H1 (cell line): ENCODE data around the gene RBM4. TPM values are rescaled to one million over a fixed set of nuclear protein-coding genes. Genes with fewer than 3 reads are reported as not detected.

Experiments used
- CTCF ChIA-PET: fragments of 300-600 bp; sonication (Branson Sonifier 250); formaldehyde crosslinking; loops from one replicate; lab custom pipeline; 2021; ENCODE audit not compliant: partially characterized antibody; lab: Charles Lee
- POLR2A ChIA-PET: fragments of 300-600 bp; sonication (Branson Sonifier 250); formaldehyde crosslinking; loops from one replicate; lab custom pipeline; 2021; ENCODE audit warnings: inconsistent platforms; ENCODE audit not compliant: partially characterized antibody; lab: Charles Lee
- DNase-seq, 2 experiments: peaks; one replicate each; pipeline versions ENCODE4 v3.0.0 to v3.0.0-alpha.2; 2010 to 2022; ENCODE audit warnings: low spot score in 2 of 2, low read depth in 1 of 2, mixed read lengths in 1 of 2
- FAIRE-seq: peaks from 2 replicates; lab custom pipeline; 2011; peaks lifted over from hg19 to GRCh38; lab: Jason Lieb, UNC
- H2AFZ ChIP-seq: 2 replicates; pipeline ENCODE4 v1.8.1; 2012; ENCODE audit warnings: low read length, inconsistent platforms
- H2AK5ac ChIP-seq: 2 replicates; pipeline ENCODE4 v1.6.1; 2013; ENCODE audit warnings: low read depth, low read length
- H2BK120ac ChIP-seq: replicated peaks from 2 replicates; pipeline ENCODE3; 2013; ENCODE audit warnings: low read depth, low read length, inconsistent platforms
- H2BK12ac ChIP-seq: 2 replicates; pipeline ENCODE4 v1.6.1; 2013; ENCODE audit warnings: low read depth, low read length
- H2BK15ac ChIP-seq: 2 replicates; pipeline ENCODE4 v1.6.1; 2013; ENCODE audit warnings: low read length
- H2BK20ac ChIP-seq: 2 replicates; pipeline ENCODE4 v1.6.1; 2013; ENCODE audit warnings: low read length
- H2BK5ac ChIP-seq: 2 replicates; pipeline ENCODE4 v1.6.1; 2013; ENCODE audit warnings: low read depth, low read length
- H3K14ac ChIP-seq: 2 replicates; pipeline ENCODE4 v1.6.1; 2013; ENCODE audit warnings: inconsistent platforms; ENCODE audit not compliant: insufficient read length
- H3K18ac ChIP-seq: 2 replicates; pipeline ENCODE4 v1.6.1; 2013; ENCODE audit warnings: low read length; ENCODE audit errors: extremely low read depth
- H3K23ac ChIP-seq: 2 replicates; pipeline ENCODE4 v1.6.1; 2013; ENCODE audit warnings: inconsistent platforms; ENCODE audit not compliant: insufficient read length
- H3K23me2 ChIP-seq: 2 replicates; pipeline ENCODE4 v1.6.1; 2013; ENCODE audit warnings: low read depth, low read length
- H3K27ac ChIP-seq: 2 replicates; pipeline ENCODE4 v1.6.1; 2011; ENCODE audit warnings: low read depth, low read length, inconsistent platforms
- H3K27me3 ChIP-seq, 4 experiments: replicated peaks in 1 of 4; 1 replicate in 1 of 4; 2 replicates in 3 of 4; pipeline versions ENCODE4 v1.6.1 to v1.8.1; 2011 to 2013; ENCODE audit warnings: low read length in 3 of 4, mild to moderate bottlenecking in 3 of 4, inconsistent platforms in 2 of 4, mixed read lengths in 2 of 4, moderate library complexity in 1 of 4; ENCODE audit not compliant: control insufficient read depth in 3 of 4, insufficient read depth in 3 of 4; ENCODE audit errors: extremely low read depth in 1 of 4
- H3K36me3 ChIP-seq, 4 experiments: 2 replicates each; pipeline versions ENCODE4 v1.6.1 to v1.8.1; 2011 to 2013; ENCODE audit warnings: mild to moderate bottlenecking in 4 of 4, low read length in 3 of 4, moderate library complexity in 2 of 4, control low read depth in 1 of 4, inconsistent platforms in 1 of 4; ENCODE audit not compliant: insufficient read depth in 4 of 4, control insufficient read depth in 2 of 4
- H3K4ac ChIP-seq: replicated peaks from 2 replicates; pipeline ENCODE3; 2013; ENCODE audit warnings: low read length, low read depth, mixed read lengths, inconsistent platforms; ENCODE audit not compliant: insufficient read length
- H3K4me1 ChIP-seq, 4 experiments: replicated peaks in 1 of 4; 1 replicate in 1 of 4; 2 replicates in 3 of 4; pipeline versions ENCODE4 v1.6.1 to v1.8.1; 2011 to 2013; ENCODE audit warnings: low read length in 3 of 4, inconsistent platforms in 2 of 4, mixed read lengths in 1 of 4; ENCODE audit not compliant: insufficient read depth in 4 of 4, control insufficient read depth in 3 of 4
- H3K4me2 ChIP-seq, 2 experiments: 2 replicates each; pipeline versions ENCODE4 v1.6.1 to v1.8.1; 2011 to 2013; ENCODE audit warnings: low read depth in 2 of 2, low read length in 2 of 2, control low read depth in 1 of 2, inconsistent platforms in 1 of 2, mild to moderate bottlenecking in 1 of 2; ENCODE audit not compliant: insufficient read depth in 1 of 2
- H3K4me3 ChIP-seq, 4 experiments: fragments of 200-600, 300-600 bp in 1 of 4; sonication (generic), shearing (Covaris generic), sonication (Bioruptor Twin) in 1 of 4; 2 replicates each; pipeline versions ENCODE4 v1.5.1 to v1.8.1; 2011 to 2016; ENCODE audit warnings: low read length in 4 of 4, low read depth in 3 of 4, control low read depth in 2 of 4, inconsistent platforms in 2 of 4, mild to moderate bottlenecking in 2 of 4, mixed read lengths in 1 of 4, moderate library complexity in 1 of 4; ENCODE audit not compliant: insufficient read depth in 2 of 4; ENCODE audit errors: extremely low read depth in 1 of 4
- H3K56ac ChIP-seq: replicated peaks from 2 replicates; pipeline ENCODE3; 2013; ENCODE audit warnings: low read depth, mild to moderate bottlenecking, mixed read lengths, low read length, inconsistent platforms; ENCODE audit not compliant: insufficient read length
- H3K79me1 ChIP-seq: 2 replicates; pipeline ENCODE4 v1.6.1; 2013; ENCODE audit warnings: low read depth, low read length, control low read depth
- H3K79me2 ChIP-seq, 2 experiments: 2 replicates each; pipeline versions ENCODE4 v1.6.1 to v1.8.1; 2012 to 2013; ENCODE audit warnings: low read length in 2 of 2, mild to moderate bottlenecking in 2 of 2, inconsistent platforms in 1 of 2; ENCODE audit not compliant: insufficient read depth in 2 of 2, control insufficient read depth in 1 of 2
- H3K9ac ChIP-seq, 4 experiments: replicated peaks in 1 of 4; 1 replicate in 1 of 4; 2 replicates in 3 of 4; pipeline versions ENCODE4 v1.6.1 to v1.8.1; 2011 to 2013; ENCODE audit warnings: low read depth in 3 of 4, low read length in 3 of 4, control low read depth in 2 of 4, mild to moderate bottlenecking in 2 of 4, moderate library complexity in 2 of 4, inconsistent platforms in 1 of 4; ENCODE audit errors: extremely low read depth in 1 of 4
- H3K9me3 ChIP-seq, 2 experiments: 2 replicates each; pipeline versions ENCODE4 v1.6.1 to v1.8.1; 2012 to 2013; ENCODE audit warnings: mild to moderate bottlenecking in 2 of 2, moderate library complexity in 2 of 2, control low read depth in 1 of 2, inconsistent platforms in 1 of 2, low read depth in 1 of 2, low read length in 1 of 2, mixed read lengths in 1 of 2; ENCODE audit not compliant: insufficient read depth in 2 of 2
- H4K20me1 ChIP-seq, 2 experiments: replicated peaks in 1 of 2; 2 replicates each; pipeline versions ENCODE3 to v1.8.1; 2011 to 2013; ENCODE audit warnings: inconsistent platforms in 2 of 2, low read length in 2 of 2, mild to moderate bottlenecking in 1 of 2; ENCODE audit not compliant: insufficient read depth in 2 of 2, control insufficient read depth in 1 of 2
- H4K5ac ChIP-seq: 2 replicates; pipeline ENCODE4 v1.6.1; 2013; ENCODE audit warnings: low read length, low read depth, mixed read lengths, inconsistent platforms; ENCODE audit not compliant: insufficient read length
- H4K8ac ChIP-seq: 2 replicates; pipeline ENCODE4 v1.8.0; 2013; ENCODE audit warnings: mild to moderate bottlenecking, moderate library complexity, low read length, inconsistent platforms; ENCODE audit not compliant: insufficient read depth; ENCODE audit errors: extremely low read depth
- H4K91ac ChIP-seq: replicated peaks from 2 replicates; pipeline ENCODE3; 2013; ENCODE audit warnings: low read length, mixed read lengths, inconsistent platforms; ENCODE audit not compliant: insufficient read length
- BCL11A ChIP-seq, 2 experiments: IDR thresholded peaks; one replicate each; pipeline ENCODE4 v1.6.1; 2011; ENCODE audit warnings: low read depth in 2 of 2, low read length in 2 of 2, mild to moderate bottlenecking in 2 of 2
- KDM1A ChIP-seq: fragments of 200-600, 300-600 bp; sonication (generic); IDR thresholded peaks from 2 replicates; pipeline ENCODE4 v1.7.1; 2016; ENCODE audit warnings: mild to moderate bottlenecking, low read length, borderline replicate concordance
- SP2 ChIP-seq: IDR thresholded peaks from 2 replicates; pipeline ENCODE4 v1.6.1; 2012; ENCODE audit warnings: mild to moderate bottlenecking, low read length, inconsistent platforms
- SP4 ChIP-seq: IDR thresholded peaks from 2 replicates; pipeline ENCODE4 v1.6.1; 2012; ENCODE audit warnings: low read length, inconsistent platforms
- TAF1 ChIP-seq: IDR thresholded peaks from 2 replicates; pipeline ENCODE4 v1.6.1; 2011; ENCODE audit warnings: mild to moderate bottlenecking, low read depth, low read length
- TBP ChIP-seq: IDR thresholded peaks from 2 replicates; pipeline ENCODE4 v1.6.1; 2011; ENCODE audit warnings: low read depth, low read length, improper control_type of control experiment
- TEAD4 ChIP-seq: IDR thresholded peaks from 2 replicates; pipeline ENCODE4 v1.6.1; 2012; ENCODE audit warnings: low read depth, low read length, inconsistent platforms, mixed read lengths
- WGBS, 2 experiments: shearing (Covaris generic) in 1 of 2; methylation state at CpG; one replicate each; pipeline versions ENCODE4 v1.1.6 to v1.1.7; 2013 to 2015; ENCODE audit warnings: low lambda C conversion rate in 2 of 2, mixed read lengths in 2 of 2, inconsistent platforms in 1 of 2, low coverage in 1 of 2, missing lambda C conversion rate in 1 of 2; ENCODE audit not compliant: insufficient replicate concordance in 2 of 2, insufficient coverage in 1 of 2, insufficient read length in 1 of 2; ENCODE audit errors: extremely low coverage in 1 of 2, missing lambda C conversion rate in 1 of 2; 5-methylcytosine and 5-hydroxymethylcytosine counted together
- polyA plus RNA-seq, 7 experiments: library from polyadenylated mRNA; depleted of rRNA in 3 of 7; stranded (reverse) in 5 of 7; unstranded in 2 of 7; fragments of >200 nt in 5 of 7; fragments of 200-250 nt in 2 of 7; gene quantifications; 1 replicate in 5 of 7; 2 replicates in 1 of 7; 4 replicates in 1 of 7; pipeline versions ENCODE4 v1.2.1 to v1.2.3, GENCODE V29; 2011 to 2013; ENCODE audit warnings: missing spikeins in 2 of 7, mixed read lengths in 2 of 7
- total RNA-seq: library from RNA; stranded (reverse); fragmentation: NEBNext Ultra II Directional; extraction: Animal tissue kit (Norgen Biotek cat#: 25700); gene quantifications from 2 replicates; pipeline ENCODE4 v1.2.1, GENCODE V29; 2021
- TF ChIP-seq, protein P1 (sequence below): IDR thresholded peaks from 2 replicates; pipeline ENCODE4 v1.6.1; 2012; ENCODE audit warnings: inconsistent platforms

The RBM4 gene
- total and polyA plus RNA-seq, 2 of the 8 experiments (the other 6 are each of a cell fraction or from before 2014, with no cell fraction given) = 192 to 330 TPM

DNA sequence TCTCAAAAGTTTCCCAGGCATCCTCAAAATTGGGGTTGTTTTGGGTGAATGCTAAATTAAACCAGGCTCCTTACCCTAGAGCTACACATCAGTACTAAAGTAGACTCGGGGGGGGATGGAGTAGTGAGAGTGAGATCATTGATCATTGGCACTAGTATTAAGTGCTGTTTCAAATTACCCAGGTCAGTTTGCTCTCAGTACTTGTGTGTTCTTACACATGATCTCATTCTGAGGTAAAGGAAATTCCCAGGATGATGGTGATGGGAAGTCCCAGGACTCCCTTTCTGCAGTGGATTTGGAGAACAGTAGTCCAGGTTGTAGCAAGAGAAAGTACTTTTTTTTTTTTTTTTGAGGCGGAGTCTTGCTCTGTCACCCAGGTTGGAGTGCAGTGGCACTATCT is 12.5 kb downstream of the RBM4 start:
- Histone ChIP-seq H4K91ac (no peak overlapping the region), H3K4me3 (no peak overlapping the region), H2BK120ac (no peak overlapping the region), H4K20me1 (peaks cover 9 to 23% of the 10 kb centered on the region in 2 experiments), H4K8ac (no peak overlapping the region), H3K56ac (no peak overlapping the region), H2AK5ac (no peak overlapping the region), H4K5ac (no peak overlapping the region), H3K9me3 (no peaks in the 10 kb centered on the region), H3K18ac (no peak overlapping the region), H3K4ac (no peak overlapping the region), H3K36me3 (peaks cover 17 to 56% (median 32%) of the 10 kb centered on the region in 4 experiments), H3K9ac (no peak overlapping the region), H3K23ac (no peak overlapping the region), H2BK15ac (no peak overlapping the region), H3K79me1 (peaks cover 11% of the 10 kb centered on the region), H2AFZ (no peak overlapping the region), H3K4me2 (no peak overlapping the region), H3K27me3 (no peaks in the 10 kb centered on the region), H2BK12ac (no peak overlapping the region), H3K79me2 (peaks cover 12 to 80% of the 10 kb centered on the region in 2 experiments), H3K23me2 (no peaks in the 10 kb centered on the region), H3K27ac (no peak overlapping the region), H2BK5ac (no peak overlapping the region), H3K14ac (no peak overlapping the region), H3K4me1 (no peaks in the 10 kb centered on the region), H2BK20ac (no peak overlapping the region)
- 97% methylated on average over 2 of the region's 2 CpGs; no CpG with 5 or more reads in 1 of the 2 experiments for WGBS, 2 experiments
- ChIA-PET POLR2A (interaction anchor here (1.6 to 66.2 kb wide), 4 partner anchors 8 to 124 kb away, joined by 3 to 2165 read pairs (median 1093); partner anchors contain the start of genes CCDC87, CCS, RBM14 and RBM4), CTCF (interaction anchor here (0.5 to 0.7 kb wide), 2 partner anchors 42 to 1181 kb away, joined by 3 read pairs; no protein-coding TSS in a partner anchor)
- no peak for TF ChIP-seq TEAD4
- TF ChIP-seq SP4 = no peak
- TF ChIP-seq TAF1 = no peak
- TF ChIP-seq KDM1A = no peak
- TF ChIP-seq, protein P1, sequence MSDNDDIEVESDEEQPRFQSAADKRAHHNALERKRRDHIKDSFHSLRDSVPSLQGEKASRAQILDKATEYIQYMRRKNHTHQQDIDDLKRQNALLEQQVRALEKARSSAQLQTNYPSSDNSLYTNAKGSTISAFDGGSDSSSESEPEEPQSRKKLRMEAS = no peak
- no peak for TF ChIP-seq TBP
- TF ChIP-seq SP2 = no peak
- TF ChIP-seq BCL11A (IDR thresholded peaks at IDR 0.05; ENCODE audit: low read depth in 2 of 2, low read length in 2 of 2) = no peak
- DNase-seq (no peak), FAIRE-seq (no peak)
